Smooth muscle cell of the pulmonary artery (primary cell): ENCODE measurements around the gene GABRD. TPM values are rescaled to one million over a fixed set of nuclear protein-coding genes. Genes with fewer than 3 reads are reported as not detected.

Experiments used
- total RNA-seq: library from RNA; depleted of rRNA; stranded (reverse); fragments of >200 nt; gene quantifications from 2 replicates; pipeline ENCODE4 v1.2.3, GENCODE V29; 2014

The GABRD gene
- not detected in 2 replicates for total RNA-seq

GRCh38 chr1:2019172-2019543, at the start of gene GABRD:
Gene GABRD (plus strand): TSS chr1:2019345. CDS start chr1:2019424, 79 bp downstream.

GRCh38 chr1:2003541-2004131, 15.5 kb upstream of the GABRD start, which contains the start of gene CFAP74:
Gene CFAP74 (minus strand): TSS chr1:2003786. CDS start chr1:1990956, 12,830 bp downstream.

GRCh38 chr1:2049718-2050431, 30.7 kb downstream of the GABRD start, which contains the start of gene PRKCZ:
Gene PRKCZ (plus strand): TSS chr1:2050411. CDS start chr1:2050631, 220 bp downstream.

Other genes starting within 250 kb of the GABRD start
- gene NADK, start 240.9 kb upstream of the GABRD start, total RNA-seq: 34.9 and 44.6 TPM in 2 replicates
- gene GNB1, start 128.3 kb upstream of the GABRD start, total RNA-seq: 162 and 182 TPM in 2 replicates
- gene CALML6, start 104.1 kb upstream of the GABRD start, total RNA-seq: 0.46 and 0.66 TPM in 2 replicates
- 0.20 and 0.43 TPM in 2 replicates for gene TMEM52, start 100.1 kb upstream of the GABRD start, total RNA-seq
- gene CFAP74, start 15.6 kb upstream of the GABRD start, total RNA-seq: not detected in 2 replicates
- 1.3 and 2.4 TPM in 2 replicates for gene PRKCZ, start 31.1 kb downstream of the GABRD start, total RNA-seq
- gene FAAP20, start 175.4 kb downstream of the GABRD start, total RNA-seq: 29.1 and 31.1 TPM in 2 replicates
- 51.5 and 59.6 TPM in 2 replicates for gene SKI, start 209.0 kb downstream of the GABRD start, total RNA-seq